GM15510 (cell line): ENCODE results near the gene TMEM151B.

Experiments used
- POLR2A ChIP-seq: IDR thresholded peaks from 3 replicates; pipeline ENCODE4 v1.6.1; 2011; ENCODE audit warnings: borderline replicate concordance; ENCODE audit not compliant: insufficient read length; ENCODE audit errors: extremely low read depth

The TMEM151B gene

DNA sequence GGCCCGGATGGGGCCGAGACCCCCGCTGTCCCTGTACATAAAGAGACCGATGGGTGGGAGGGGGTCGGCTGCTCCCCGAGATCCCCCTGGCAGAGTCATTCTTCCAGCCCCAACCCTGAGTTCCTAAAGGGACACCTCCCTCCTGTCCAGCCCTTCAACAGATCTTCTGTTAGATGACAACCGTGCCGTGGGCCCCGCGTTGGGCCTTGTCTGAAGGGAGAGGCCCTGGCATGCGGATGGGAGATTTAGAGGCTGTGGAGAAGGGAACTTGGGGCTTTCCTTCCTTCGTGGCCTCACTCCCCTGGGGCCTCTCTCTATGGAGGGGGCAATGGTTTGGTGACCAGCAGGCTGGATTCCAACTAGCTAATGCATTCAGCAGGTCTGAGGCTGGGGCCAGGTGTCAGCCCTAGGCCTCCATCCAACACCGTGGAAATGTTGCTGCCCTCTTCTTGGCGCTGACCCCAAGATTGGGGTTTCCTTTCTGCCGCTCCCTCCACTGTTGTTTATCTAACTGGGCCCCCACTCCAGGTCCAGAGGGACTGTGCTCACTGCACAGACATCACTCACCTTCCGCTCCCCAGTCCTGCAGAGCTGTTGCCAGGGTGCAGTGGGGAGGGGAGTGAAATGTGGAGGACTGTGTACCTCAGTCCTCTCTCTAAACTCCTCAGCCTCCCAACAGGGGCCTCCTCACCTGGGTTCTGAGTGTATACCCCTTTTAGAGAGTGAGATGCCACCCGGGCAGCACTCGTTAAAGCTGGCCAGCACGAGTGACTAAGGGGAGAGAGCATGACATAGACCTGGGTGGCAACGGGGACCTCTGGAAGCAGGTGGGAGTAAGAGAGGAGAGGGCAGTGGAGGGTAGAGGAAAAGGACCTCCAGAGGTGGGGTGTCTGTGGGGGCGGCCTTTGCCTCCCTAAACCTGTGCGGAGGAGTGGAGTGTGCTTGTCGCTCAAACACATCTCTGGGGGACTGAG, 6.7 kb downstream of the TMEM151B start:
- no peak for TF ChIP-seq POLR2A

DNA sequence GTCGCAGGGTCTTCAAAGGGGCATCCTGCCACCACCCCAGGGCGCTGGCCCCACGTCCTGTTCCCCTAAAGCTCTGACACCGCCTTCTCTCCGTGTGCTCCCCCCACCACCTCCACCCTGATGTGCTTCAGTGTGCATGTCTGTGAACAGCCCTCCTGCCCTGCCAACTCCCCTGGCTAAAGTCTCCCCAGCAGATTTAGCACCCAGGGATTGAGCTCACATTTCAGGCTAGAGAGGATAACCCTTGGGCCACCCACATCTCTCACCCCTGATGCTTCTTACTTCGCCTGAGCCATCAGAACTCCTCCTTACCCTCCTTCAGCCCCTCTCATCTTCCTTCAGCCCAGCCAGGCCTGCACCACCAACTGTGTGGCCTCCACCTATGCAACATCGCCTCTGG, 7.5 kb downstream of the TMEM151B start:
- no peak for TF ChIP-seq POLR2A

DNA sequence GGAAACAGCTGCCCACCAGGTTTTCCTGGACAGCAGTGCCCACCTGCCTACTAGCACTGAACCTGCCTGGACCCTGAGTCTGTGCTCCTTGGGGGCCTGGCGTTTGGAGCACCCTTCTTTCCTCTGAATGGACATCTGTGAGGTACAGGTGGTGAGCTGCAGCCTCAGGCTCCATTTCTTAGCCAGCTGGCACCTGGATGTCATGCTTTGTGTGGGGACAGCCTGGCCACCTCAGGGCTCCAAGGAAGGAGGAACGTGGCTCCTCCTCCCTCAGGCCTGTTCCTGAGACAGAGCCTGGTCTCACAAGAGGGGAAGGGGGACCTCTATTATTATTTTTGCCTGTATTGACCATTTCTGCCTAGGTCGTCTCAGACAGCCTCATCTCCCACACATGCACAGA, 8.1 kb downstream of the TMEM151B start:
- TF ChIP-seq POLR2A: no peak

DNA sequence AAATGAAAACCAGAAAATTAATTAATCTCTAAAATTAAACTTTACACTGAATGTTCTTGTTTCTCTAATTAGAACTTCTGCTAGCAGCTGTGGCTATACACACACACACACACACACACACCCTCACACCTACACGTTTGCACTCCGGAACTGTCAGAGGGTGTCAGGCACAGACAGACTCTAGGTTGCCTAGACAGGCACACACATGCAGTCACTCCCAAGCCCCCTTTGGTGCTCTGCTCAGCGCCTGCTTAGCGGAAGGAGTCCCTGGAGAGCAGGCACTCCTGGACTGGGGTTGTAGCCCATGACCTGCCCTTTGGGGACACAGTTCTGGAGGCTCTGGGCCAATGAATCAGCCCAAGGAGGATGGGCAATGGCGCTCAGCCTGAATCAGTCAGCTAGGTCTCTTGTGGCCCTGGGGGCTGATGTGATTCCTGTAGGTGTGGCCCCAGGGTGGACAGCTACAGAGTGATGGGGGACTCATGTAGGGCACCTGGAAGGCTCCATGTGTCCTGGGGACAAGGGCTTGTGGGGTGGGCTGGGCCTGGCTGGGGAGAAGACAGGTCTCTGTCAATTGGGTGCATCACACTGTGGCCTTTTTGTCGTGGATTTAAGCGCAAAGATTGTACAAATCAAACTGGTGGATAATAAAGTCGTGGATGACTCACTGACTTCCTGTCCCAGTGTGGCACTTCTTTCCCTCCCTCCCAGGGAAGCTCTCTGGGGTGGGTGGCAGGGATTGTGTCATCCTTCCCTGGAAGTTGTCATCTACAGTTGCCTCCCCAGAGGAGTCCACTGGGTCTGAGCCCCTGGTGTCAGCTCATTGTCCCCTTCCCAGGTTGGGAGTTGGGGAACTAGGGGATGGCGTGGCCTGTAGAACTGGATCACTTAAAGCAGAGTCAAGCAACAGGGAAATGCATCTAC, 8.8 kb downstream of the TMEM151B start:
- TF ChIP-seq POLR2A: no peak

DNA sequence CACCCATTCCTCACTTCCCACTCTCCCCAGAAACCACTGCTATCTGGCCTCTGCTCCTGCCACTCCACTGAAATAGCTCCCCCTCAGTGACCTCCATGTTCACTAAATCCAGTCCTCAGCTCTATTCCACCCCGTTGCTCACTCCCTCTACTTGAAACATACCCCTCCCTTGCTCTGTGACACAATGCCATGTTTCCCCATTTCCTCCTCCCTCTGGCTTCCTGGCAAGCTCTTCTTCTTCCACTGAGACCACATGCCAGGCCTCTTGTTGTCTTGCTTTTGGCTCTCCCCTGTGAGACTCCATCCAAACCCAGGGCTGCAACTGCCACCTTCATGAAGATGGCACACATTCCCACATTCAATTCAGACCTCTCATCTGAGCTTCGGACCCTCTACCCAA, 13.9 kb downstream of the TMEM151B start:
- no peak for TF ChIP-seq POLR2A

DNA sequence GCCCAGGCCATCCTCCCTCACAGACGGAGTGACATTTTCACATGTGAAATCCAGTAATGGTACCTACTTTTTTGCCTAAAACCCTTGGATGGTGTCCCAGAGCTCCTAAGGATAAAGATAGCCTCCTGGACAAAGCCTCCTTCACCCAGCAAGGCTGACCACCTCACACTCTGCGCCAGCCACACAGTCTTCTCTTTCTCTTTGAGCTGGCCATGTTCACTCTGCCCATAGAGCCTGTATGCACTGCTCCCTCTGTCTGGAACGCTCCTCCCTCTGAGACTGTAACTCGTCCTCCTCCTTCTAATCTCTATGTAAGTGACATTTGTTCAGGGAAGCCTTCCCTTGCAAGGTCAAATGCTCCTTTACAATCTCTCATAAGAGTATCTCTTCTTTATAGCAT, 14.6 kb downstream of the TMEM151B start:
- TF ChIP-seq POLR2A: no peak

DNA sequence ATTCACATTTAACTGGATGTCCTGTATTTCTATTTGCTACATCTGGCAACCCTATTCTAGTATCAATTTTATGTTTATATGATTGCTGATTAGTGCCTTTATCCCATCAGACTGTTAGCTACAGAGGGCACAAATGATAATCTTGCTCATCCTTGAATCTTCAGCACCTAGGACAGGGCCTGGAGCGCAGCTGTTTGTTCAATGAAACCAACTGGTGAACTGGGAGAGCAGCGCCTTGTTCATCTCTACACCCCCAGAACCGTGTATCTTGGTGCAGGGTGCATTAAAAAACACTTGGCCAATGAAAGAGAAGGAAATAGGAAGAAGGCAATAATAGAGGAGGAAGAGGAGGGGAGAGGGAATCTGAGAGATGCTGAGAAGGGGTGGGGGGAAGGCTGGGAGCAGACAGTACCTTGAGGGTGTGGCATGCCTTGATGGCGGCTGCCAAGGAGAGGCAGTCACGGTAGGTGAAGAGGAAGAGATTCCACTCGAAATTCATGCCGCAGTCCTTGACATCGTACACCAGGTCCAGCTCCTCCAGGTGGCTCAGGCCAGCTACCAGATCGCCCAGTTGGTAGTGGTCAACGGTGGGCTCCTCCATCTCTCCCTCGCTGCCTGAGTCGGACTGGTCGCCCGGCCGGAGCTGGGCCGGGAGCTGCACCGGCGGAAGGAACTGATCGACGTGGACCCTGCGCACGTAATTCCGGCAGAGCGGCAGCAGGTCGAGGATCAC, 15.5 kb downstream of the TMEM151B start:
- TF ChIP-seq POLR2A: no peak

DNA sequence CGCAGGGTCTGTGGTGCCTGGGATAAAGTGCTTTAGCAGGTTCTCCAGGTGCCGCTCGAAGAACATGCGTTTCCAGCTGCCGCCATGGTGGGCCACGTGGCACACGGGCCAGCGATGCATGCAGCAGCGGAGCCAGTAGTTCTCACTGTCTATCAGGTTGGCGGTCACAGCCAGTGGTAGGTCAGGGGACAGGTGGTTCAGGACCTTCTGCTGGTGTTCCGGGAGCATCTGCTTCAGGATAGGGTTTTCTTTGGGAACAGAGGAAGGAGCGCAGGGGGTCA, 16.0 kb downstream of the TMEM151B start:
- no peak for TF ChIP-seq POLR2A

DNA sequence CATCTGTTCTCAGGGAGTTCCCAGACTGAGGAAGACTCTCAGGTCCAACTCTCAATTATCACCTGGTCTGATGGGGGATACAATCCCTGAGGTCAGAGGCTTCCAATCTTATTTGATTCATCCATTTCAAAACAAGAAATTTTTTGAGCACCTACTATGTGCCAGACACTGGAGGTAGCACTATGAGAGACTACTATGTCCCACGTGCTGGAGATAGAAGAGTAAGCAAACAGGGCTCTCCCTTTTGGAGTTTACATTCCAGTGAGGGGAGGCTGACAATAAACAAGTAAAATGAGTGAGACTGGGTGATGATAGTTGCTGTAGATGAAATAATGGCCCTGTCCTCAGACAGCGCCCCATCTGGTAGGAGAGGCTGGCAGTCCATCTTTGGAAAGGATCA, 16.5 kb downstream of the TMEM151B start:
- TF ChIP-seq POLR2A: no peak

DNA sequence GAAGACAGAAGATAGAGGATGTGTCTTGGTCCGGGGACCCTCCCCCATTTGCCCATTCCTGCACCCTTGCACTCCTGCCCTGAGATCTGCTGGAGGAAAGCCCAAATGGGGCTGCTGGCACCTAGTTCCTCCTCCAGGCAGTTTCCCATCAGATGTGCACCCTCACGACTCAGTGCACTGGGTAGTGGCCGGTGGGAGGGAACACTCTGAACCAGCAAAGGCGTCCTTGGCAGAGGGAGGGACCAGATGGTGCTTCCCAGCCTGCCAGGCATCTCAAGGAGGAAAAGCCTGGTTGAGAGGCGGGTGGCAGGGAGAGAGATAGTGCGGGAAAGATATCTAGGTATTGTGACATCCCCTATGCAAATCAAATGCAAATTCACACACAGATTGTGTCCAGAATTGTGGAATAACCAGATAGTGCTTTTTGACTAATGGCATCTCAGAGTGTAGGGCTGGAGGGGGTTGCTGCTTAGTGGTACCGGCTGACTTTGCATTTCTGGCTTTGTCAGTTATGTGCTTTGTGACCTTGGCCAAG, 19.5 kb downstream of the TMEM151B start:
- TF ChIP-seq POLR2A: no peak

DNA sequence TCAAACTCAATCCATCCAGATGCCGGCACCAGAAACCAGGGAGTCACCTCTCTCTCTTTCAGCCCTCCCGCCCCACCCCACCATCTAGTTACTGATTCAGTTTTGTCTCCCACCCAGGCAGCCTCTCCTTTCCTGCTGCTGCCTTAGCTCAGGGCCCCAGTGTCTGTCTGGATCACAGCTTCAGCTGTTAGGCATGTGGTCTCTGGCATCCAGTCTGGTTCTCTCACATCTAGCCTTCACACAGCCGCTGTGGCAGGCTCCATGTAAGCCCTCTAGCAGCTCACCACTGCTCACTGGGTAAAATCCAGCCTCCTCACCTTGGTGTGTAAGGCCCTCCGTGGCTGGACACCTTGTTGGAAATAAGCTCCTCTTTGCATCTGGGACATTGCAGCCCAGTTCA, 21.6 kb downstream of the TMEM151B start:
- no peak for TF ChIP-seq POLR2A

DNA sequence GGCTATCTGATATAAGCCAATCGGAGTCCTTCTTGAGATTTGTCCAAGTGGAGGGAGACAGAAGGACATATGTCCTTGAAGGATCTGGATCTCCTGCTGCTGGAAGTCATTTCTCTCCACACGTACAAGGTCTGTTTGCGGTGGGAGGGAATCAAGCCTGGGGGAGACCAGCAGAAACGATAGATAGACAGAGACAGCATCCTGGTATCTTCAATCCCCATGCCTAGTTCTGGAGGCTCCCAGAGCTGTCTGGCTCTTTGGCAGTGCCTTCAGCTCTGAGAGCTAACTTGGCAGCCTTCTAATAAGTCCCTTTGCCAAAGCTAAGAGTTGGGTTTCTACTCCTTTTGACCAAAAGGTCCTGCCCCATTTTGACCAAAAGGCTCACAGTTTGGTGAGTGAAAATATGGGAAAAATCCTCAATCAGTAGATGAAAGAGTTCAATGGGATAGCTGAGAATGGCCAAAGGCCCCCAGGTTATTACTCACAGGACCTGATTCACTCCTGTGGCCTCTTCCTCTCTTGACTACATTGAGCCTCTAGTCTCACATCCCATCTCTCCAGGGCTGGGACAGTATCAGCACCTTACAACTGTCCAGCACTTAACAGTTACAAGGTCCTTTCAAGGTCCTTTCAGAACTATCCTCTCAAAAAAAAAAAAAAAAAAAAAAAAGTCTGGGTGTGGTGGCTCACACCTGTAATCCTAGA, 22.6 kb downstream of the TMEM151B start:
- TF ChIP-seq POLR2A: no peak

DNA sequence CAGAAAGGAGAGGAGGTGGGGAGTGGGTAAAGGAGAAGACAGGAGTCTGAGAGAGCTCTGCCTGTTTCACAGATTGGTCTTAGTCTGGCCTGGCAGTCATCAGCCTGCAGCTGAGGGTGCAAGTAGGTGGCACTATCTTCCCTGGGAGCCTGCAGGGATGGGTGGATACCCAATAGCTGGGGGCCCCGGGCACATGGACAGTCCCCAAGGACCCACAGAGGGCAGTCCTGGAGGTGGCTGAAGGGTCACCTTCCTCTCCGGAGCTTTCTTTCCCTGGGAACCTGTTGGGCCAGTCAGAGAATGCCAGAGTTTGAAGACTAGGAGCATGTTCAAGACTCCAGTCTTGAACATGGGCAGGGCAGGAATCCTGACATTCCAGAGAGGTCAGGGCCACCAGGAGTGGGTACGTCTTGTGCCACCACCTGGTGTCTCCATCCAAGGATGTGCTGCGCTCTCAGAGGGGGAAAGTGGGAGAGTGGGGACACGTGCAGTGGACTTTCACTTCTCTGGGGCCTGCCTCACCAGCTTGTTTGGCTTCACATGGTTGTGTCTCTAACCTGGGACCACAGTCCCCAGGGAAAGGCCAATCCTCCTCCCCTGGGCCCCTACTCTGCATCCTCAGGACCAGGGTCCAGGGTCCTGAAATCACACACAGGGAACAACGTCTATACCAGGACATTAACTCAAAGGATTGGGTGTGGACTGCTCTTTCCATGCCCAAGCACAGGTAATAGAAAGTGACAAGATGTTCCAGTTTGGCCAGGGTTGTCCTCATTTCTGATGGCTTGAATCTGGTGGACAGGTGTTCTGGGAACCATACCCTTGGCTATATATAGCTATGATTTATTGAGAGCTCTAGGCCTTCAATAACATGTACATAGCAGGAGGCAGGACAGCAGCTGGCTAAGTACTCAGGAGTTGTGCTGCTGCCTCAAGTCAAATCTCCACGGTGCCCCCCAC, 24.9 kb downstream of the TMEM151B start:
- TF ChIP-seq POLR2A: no peak

DNA sequence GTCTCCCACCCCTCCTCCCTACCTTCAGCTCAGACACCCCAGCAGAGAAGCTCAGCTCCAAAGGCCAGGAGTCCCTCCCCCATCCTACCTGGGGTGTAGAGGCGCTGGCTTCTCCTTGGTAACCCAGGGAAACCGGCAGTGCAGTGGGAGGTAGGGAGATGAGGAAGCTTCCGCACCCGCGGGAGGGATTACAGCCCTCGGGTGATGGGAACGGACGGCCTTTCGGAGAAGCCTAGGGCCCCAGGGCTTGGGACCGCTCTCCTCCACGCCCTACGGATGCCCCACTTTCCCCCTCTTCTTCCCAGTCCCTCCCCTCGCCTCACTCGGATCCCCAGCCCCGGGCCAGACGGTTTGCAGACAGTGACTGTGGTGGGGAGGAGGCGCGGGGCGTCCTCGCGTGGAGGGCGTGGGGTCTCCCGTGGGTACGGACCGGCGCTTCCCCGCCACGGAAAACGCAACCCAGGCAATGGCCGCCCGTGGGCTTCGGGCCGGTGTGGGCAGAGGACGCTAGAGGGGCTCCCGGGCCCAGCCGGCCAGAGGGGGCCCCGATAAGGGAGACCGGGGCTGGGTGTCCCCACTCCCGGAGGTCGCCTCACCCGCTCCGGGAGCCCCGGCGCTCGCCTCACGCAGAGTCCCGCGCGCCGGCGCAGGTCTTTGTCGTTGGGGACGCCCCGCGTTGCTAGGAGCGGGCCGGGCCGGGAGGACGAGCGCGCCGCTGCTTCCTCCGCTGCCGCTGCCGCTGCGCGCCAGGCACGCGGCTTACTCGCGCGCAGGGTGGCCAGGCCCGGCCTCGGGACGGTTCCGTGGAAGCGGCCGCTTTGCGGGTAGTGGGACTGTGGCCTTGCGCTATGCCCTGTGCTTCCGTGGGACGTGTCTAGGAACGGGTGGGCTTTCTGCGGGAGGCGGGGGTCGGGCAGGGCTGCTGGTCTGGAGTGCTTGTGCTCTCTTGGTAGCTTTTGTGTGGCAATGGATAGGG, 27.1 kb downstream of the TMEM151B start:
- TF ChIP-seq POLR2A: no peak
